ENCODE data around the gene SLC9A7.

The SLC9A7 gene

GRCh38 chrX:46758956-46759644 lies at the start of gene SLC9A7 (continued):
- TF ChIP-seq ZNF701 (tag by site-specific recombination; IDR thresholded peaks at IDR 0.05) (no peak), ZNF549 (tag by site-specific recombination; IDR thresholded peaks at IDR 0.05) (no peak), ZNF521 (tag by site-specific recombination; IDR thresholded peaks at IDR 0.05) (no peak), ZIC2 (tag by site-specific recombination; IDR thresholded peaks at IDR 0.05) (no peak), CTCF (tag by site-specific recombination; IDR thresholded peaks at IDR 0.05) (peak; percentile 94), GLIS2 (tag by site-specific recombination; IDR thresholded peaks at IDR 0.05) (no peak), ZNF777 (tag by site-specific recombination; IDR thresholded peaks at IDR 0.05; ENCODE audit: borderline replicate concordance) (no peak), ZNF623 (tag by site-specific recombination; IDR thresholded peaks at IDR 0.05) (no peak), ZNF433 (tag by site-specific recombination; IDR thresholded peaks at IDR 0.05; ENCODE audit: low read depth) (no peak), ZNF302 (tag by site-specific recombination; IDR thresholded peaks at IDR 0.05; ENCODE audit: low read depth) (no peak), SCRT1 (tag by site-specific recombination; IDR thresholded peaks at IDR 0.05; ENCODE audit: borderline replicate concordance) (no peak), ZNF548 (tag by site-specific recombination; IDR thresholded peaks at IDR 0.05) (no peak), ZBTB20 (tag by site-specific recombination; IDR thresholded peaks at IDR 0.05) (peak; percentile 86; the same call in 1 of the 2 replicates), SETDB1 (IDR thresholded peaks at IDR 0.05; ENCODE audit: insufficient read length, low read length) (no peak), ZNF133 (tag by site-specific recombination; IDR thresholded peaks at IDR 0.05) (no peak), PBX3 (CRISPR knock-in tag; IDR thresholded peaks at IDR 0.05) (peak; percentile 80), ZNF202 (tag by site-specific recombination; IDR thresholded peaks at IDR 0.05; ENCODE audit: borderline replicate concordance) (no peak), TRIM28 (IDR thresholded peaks at IDR 0.05; ENCODE audit: borderline replicate concordance, low read length) (no peak), ZNF2 (tag by site-specific recombination; IDR thresholded peaks at IDR 0.05) (peak; percentile 79; the same call in 1 of the 2 replicates), ZNF335 (tag by site-specific recombination; conservative IDR thresholded peaks at IDR 0.05) (peak; percentile 38), HOXA7 (CRISPR knock-in tag; IDR thresholded peaks at IDR 0.05; ENCODE audit: borderline replicate concordance) (no peak), ZBTB17 (tag by site-specific recombination; IDR thresholded peaks at IDR 0.05) (peak; percentile 49), MZF1 (tag by site-specific recombination; IDR thresholded peaks at IDR 0.05; ENCODE audit: borderline replicate concordance) (no peak), GLI4 (tag by site-specific recombination; IDR thresholded peaks at IDR 0.05) (no peak), ZNF324 (tag by site-specific recombination; IDR thresholded peaks at IDR 0.05) (no peak), ZNF830 (tag by site-specific recombination; IDR thresholded peaks at IDR 0.05; ENCODE audit: low read depth) (no peak), ZFP37 (tag by site-specific recombination; IDR thresholded peaks at IDR 0.05) (peak; percentile 73; the same call in 1 of the 2 replicates)
- TF ChIP-seq, protein P1, sequence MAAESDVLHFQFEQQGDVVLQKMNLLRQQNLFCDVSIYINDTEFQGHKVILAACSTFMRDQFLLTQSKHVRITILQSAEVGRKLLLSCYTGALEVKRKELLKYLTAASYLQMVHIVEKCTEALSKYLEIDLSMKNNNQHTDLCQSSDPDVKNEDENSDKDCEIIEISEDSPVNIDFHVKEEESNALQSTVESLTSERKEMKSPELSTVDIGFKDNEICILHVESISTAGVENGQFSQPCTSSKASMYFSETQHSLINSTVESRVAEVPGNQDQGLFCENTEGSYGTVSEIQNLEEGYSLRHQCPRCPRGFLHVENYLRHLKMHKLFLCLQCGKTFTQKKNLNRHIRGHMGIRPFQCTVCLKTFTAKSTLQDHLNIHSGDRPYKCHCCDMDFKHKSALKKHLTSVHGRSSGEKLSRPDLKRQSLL (tag by site-specific recombination; IDR thresholded peaks at IDR 0.05) = no peak
- TF ChIP-seq, protein P2, sequence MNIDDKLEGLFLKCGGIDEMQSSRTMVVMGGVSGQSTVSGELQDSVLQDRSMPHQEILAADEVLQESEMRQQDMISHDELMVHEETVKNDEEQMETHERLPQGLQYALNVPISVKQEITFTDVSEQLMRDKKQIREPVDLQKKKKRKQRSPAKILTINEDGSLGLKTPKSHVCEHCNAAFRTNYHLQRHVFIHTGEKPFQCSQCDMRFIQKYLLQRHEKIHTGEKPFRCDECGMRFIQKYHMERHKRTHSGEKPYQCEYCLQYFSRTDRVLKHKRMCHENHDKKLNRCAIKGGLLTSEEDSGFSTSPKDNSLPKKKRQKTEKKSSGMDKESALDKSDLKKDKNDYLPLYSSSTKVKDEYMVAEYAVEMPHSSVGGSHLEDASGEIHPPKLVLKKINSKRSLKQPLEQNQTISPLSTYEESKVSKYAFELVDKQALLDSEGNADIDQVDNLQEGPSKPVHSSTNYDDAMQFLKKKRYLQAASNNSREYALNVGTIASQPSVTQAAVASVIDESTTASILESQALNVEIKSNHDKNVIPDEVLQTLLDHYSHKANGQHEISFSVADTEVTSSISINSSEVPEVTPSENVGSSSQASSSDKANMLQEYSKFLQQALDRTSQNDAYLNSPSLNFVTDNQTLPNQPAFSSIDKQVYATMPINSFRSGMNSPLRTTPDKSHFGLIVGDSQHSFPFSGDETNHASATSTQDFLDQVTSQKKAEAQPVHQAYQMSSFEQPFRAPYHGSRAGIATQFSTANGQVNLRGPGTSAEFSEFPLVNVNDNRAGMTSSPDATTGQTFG (tag by site-specific recombination; IDR thresholded peaks at IDR 0.05; ENCODE audit: borderline replicate concordance) = no peak
- TF ChIP-seq, protein P3, sequence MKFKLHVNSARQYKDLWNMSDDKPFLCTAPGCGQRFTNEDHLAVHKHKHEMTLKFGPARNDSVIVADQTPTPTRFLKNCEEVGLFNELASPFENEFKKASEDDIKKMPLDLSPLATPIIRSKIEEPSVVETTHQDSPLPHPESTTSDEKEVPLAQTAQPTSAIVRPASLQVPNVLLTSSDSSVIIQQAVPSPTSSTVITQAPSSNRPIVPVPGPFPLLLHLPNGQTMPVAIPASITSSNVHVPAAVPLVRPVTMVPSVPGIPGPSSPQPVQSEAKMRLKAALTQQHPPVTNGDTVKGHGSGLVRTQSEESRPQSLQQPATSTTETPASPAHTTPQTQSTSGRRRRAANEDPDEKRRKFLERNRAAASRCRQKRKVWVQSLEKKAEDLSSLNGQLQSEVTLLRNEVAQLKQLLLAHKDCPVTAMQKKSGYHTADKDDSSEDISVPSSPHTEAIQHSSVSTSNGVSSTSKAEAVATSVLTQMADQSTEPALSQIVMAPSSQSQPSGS (tag by site-specific recombination; IDR thresholded peaks at IDR 0.05; ENCODE audit: low read depth) = no peak
- TF ChIP-seq, protein P4, sequence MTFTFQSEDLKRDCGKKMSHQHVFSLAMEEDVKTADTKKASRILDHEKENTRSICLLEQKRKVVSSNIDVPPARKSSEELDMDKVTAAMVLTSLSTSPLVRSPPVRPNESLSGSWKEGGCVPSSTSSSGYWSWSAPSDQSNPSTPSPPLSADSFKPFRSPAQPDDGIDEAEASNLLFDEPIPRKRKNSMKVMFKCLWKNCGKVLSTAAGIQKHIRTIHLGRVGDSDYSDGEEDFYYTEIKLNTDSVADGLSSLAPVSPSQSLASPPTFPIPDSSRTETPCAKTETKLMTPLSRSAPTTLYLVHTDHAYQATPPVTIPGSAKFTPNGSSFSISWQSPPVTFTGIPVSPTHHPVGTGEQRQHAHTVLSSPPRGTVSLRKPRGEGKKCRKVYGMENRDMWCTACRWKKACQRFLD (tag by site-specific recombination; IDR thresholded peaks at IDR 0.05) = no peak
